ENCODE measurements around the gene ZNF253. TPM values are rescaled to one million over a fixed set of nuclear protein-coding genes. Genes with fewer than 3 reads are reported as not detected.
A peak's percentile ranks its signal among the peaks of the same experiment; 100 is the strongest.

ZNF253 gene
- total and polyA plus RNA-seq, 8 donors, result 9.1 to 36.8 (median 32.5) TPM

DNA sequence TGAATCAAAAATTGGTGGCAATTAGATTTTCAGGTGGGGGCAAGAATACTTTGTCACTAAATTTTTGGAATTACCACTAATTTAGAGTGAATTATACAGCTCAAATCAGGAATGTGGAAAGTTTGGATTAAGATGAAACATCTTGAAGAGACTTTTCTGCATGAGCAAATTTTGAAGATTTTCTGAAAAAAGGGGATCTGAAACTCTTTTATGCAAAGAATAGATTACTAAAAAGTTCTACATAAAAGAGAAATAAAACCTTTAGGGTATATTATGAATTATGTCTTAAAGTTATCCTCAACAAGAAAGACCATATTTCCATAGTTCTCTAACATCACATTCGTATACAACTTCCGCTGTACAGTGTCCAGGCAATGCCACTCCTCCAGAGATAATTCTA is 71.7 kb downstream of the ZNF253 start:
- Histone ChIP-seq H3K36me3 (peaks cover 0 to 23% of the 10 kb centered on the region in 2 donors), H3K27me3 (no peaks in the 10 kb centered on the region), H3K4me1 (no peaks in the 10 kb centered on the region), H3K9me3 (peaks cover 9 to 97% of the 10 kb centered on the region in 2 donors), H3K4me3 (no peak overlapping the region), H3K27ac (no peak overlapping the region)
- ATAC-seq (no peak), DNase-seq (no peak)
- intact Hi-C loops (cut with DNase I), result no loop called here
- TF ChIP-seq, protein P1, sequence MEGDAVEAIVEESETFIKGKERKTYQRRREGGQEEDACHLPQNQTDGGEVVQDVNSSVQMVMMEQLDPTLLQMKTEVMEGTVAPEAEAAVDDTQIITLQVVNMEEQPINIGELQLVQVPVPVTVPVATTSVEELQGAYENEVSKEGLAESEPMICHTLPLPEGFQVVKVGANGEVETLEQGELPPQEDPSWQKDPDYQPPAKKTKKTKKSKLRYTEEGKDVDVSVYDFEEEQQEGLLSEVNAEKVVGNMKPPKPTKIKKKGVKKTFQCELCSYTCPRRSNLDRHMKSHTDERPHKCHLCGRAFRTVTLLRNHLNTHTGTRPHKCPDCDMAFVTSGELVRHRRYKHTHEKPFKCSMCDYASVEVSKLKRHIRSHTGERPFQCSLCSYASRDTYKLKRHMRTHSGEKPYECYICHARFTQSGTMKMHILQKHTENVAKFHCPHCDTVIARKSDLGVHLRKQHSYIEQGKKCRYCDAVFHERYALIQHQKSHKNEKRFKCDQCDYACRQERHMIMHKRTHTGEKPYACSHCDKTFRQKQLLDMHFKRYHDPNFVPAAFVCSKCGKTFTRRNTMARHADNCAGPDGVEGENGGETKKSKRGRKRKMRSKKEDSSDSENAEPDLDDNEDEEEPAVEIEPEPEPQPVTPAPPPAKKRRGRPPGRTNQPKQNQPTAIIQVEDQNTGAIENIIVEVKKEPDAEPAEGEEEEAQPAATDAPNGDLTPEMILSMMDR (IDR thresholded peaks at IDR 0.05), result no peak

DNA sequence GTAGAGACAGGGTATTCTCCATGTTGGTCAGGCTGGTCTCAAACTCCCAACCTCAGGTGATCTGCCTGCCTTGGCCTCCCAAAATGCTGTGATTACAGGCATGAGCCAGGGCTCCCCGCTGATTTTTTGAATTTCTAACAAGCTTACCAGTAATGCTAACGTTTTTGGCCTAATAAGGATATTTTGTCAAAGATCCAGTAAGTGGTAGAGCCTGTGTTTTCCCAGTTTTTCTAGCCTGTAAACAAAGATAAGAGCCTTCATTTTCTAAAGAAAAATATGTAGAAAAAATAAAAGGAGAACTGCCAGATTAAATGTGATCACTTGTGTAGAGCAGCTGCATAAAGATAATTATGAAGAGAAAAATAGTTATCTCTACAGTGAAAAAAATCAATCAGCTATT is 72.8 kb downstream of the ZNF253 start:
- TF ChIP-seq, protein P1 (IDR thresholded peaks at IDR 0.05), result no peak
- H3K27me3 ChIP-seq, result no peaks in the 10 kb centered on the region
- intact Hi-C loops (cut with DNase I), result no loop called here
- no peak overlapping the region for H3K27ac ChIP-seq
- ATAC-seq, result no peak
- no peak overlapping the region for H3K4me3 ChIP-seq
- peaks cover 0 to 13% of the 10 kb centered on the region in 2 donors for H3K36me3 ChIP-seq
- H3K4me1 ChIP-seq, result no peaks in the 10 kb centered on the region
- DNase-seq, result peak in 2 of 4 donors; percentile 67 to 73
- H3K9me3 ChIP-seq, result peaks cover 8 to 94% of the 10 kb centered on the region in 2 donors

DNA sequence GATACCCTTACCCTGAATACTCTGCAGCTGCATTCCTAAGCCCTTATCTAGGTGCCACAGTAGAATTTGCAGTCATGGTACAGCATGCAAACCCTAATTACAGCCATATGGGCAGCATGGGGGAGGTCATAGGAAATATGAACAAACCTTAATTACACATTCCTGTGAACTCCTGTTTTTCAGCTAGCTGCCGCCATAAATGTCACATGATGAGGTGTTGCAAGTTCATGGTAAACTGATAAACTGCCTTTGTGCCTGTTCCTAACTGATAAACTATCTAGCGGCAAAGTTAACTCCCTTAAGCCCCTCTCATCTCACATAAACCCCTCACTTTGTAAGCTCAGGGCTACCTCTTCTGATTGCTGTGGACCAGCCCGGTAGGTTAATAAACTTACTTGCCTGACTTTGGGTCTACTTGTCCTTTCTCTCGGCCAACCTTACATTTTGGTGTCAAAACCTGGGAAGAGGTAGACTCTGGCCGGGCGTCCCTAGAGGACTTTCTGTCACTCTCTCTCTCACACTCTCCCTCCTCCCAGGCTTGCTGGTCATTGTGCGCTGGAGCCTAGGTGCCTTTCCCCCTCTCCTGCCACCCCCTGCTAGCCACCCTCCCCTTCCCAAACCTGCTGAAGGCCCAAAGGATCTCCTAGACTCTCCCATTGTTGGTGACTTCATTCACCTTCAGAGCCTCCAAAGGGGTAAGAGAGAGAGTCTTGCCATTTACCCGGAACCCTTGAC is 78.3 kb downstream of the ZNF253 start:
- no peaks in the 10 kb centered on the region for H3K36me3 ChIP-seq
- no peak for DNase-seq
- H3K27me3 ChIP-seq, result peaks cover 0 to 8% of the 10 kb centered on the region in 2 donors
- H3K9me3 ChIP-seq, result peaks cover 0 to 78% of the 10 kb centered on the region in 2 donors
- H3K4me3 ChIP-seq, result no peak overlapping the region
- TF ChIP-seq, protein P1 (IDR thresholded peaks at IDR 0.05), result no peak
- H3K27ac ChIP-seq, result no peak overlapping the region
- no peak for ATAC-seq
- intact Hi-C loops (cut with DNase I), result no loop called here
- H3K4me1 ChIP-seq, result no peaks in the 10 kb centered on the region

Other genes starting within 250 kb of the ZNF253 start
- gene PBX4, start 247.2 kb upstream of the ZNF253 start, total RNA-seq, result 1 to 10 TPM; 1.8 to 3.4 TPM
- gene PBX4, start 247.2 kb upstream of the ZNF253 start, polyA plus RNA-seq (ENCODE audit: insufficient read length in 6 of 6), result 10 to 100 TPM; 14.0 to 22.0 (median 18.0) TPM
- 10 to 100 TPM; 16.1 to 36.2 TPM for gene LPAR2, start 237.7 kb upstream of the ZNF253 start, total RNA-seq
- gene LPAR2, start 237.7 kb upstream of the ZNF253 start, polyA plus RNA-seq (ENCODE audit: insufficient read length in 6 of 6), result 10 to 100 TPM; 39.5 to 60.8 (median 45.5) TPM
- 10 to 100 TPM; 21.5 to 57.2 TPM for gene GMIP, start 222.2 kb upstream of the ZNF253 start, total RNA-seq
- gene GMIP, start 222.2 kb upstream of the ZNF253 start, polyA plus RNA-seq (ENCODE audit: insufficient read length in 6 of 6), result 10 to 100 TPM in 5 of 6 donors, 1 to 10 TPM in 1; 9.1 to 12.9 (median 10.7) TPM
- 10 to 100 TPM; 51.2 to 74.8 TPM for gene ATP13A1, start 202.2 kb upstream of the ZNF253 start, total RNA-seq
- 10 to 100 TPM; 39.3 to 59.2 (median 43.3) TPM for gene ATP13A1, start 202.2 kb upstream of the ZNF253 start, polyA plus RNA-seq (ENCODE audit: insufficient read length in 6 of 6)
- gene ZNF101, start 197.0 kb upstream of the ZNF253 start, total RNA-seq, result 10 to 100 TPM in 1 of 2 donors, 1 to 10 TPM in 1; 9.7 to 13.6 TPM
- 10 to 100 TPM; 11.6 to 17.5 (median 13.9) TPM for gene ZNF101, start 197.0 kb upstream of the ZNF253 start, polyA plus RNA-seq (ENCODE audit: insufficient read length in 6 of 6)
- gene ZNF14, start 132.8 kb upstream of the ZNF253 start, total RNA-seq, result 1 to 10 TPM; 4.7 to 4.8 TPM
- 10 to 100 TPM; 10.8 to 15.3 (median 13.2) TPM for gene ZNF14, start 132.8 kb upstream of the ZNF253 start, polyA plus RNA-seq (ENCODE audit: insufficient read length in 6 of 6)
- 10 to 100 TPM; 16.8 to 18.6 TPM for gene ZNF506, start 44.1 kb upstream of the ZNF253 start, total RNA-seq
- 10 to 100 TPM; 33.7 to 45.0 (median 42.2) TPM for gene ZNF506, start 44.1 kb upstream of the ZNF253 start, polyA plus RNA-seq (ENCODE audit: insufficient read length in 6 of 6)
- 1 to 10 TPM; 6.2 to 8.3 TPM for gene ZNF93, start 35.1 kb downstream of the ZNF253 start, total RNA-seq
- 10 to 100 TPM; 14.0 to 19.4 (median 16.5) TPM for gene ZNF93, start 35.1 kb downstream of the ZNF253 start, polyA plus RNA-seq (ENCODE audit: insufficient read length in 6 of 6)
- 10 to 100 TPM in 1 of 2 donors, 1 to 10 TPM in 1; 6.2 to 11.7 TPM for gene ZNF682, start 173.6 kb downstream of the ZNF253 start, total RNA-seq
- 10 to 100 TPM; 19.9 to 29.9 (median 24.4) TPM for gene ZNF682, start 173.6 kb downstream of the ZNF253 start, polyA plus RNA-seq (ENCODE audit: insufficient read length in 6 of 6)
- 10 to 100 TPM in 1 of 2 donors, 1 to 10 TPM in 1; 4.3 to 11.8 TPM for gene ZNF90, start 212.1 kb downstream of the ZNF253 start, total RNA-seq
- 10 to 100 TPM; 23.1 to 37.3 (median 35.8) TPM for gene ZNF90, start 212.1 kb downstream of the ZNF253 start, polyA plus RNA-seq (ENCODE audit: insufficient read length in 6 of 6)